Hematopoietic multipotent progenitor cell treated with erythropoietin and hydrocortisone succinate and interleukin-3 and kit ligand, for 6 days (in vitro differentiated cells): ENCODE measurements around the gene MROH2A.

Experiments used
- DNase-seq: peaks from one replicate; pipeline ENCODE4 v3.0.0-alpha.2; 2015

Gene MROH2A

GRCh38 chr2:233857511-233858141, 79.5 kb downstream of the MROH2A start:
- DNase-seq, result peak; percentile 92

DNA sequence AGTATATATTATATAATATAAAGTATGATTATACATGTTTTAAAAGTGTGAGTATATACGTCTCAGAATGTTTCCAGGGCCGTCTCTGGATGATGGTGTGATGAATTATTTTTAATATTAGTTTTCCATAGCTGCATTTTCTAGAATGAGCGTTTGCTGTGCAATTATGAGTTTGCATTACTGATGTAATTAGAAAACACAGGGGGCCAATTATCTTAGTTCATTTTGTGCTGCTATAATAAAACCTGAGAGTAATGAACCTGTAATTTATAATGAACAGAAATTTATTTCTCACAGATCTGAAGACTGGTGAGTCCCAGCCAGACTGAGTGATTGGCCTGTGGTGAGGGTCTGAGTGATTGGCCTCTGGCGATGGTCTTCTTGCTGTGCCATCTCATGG, 80.2 kb downstream of the MROH2A start:
- DNase-seq, result no peak

DNA sequence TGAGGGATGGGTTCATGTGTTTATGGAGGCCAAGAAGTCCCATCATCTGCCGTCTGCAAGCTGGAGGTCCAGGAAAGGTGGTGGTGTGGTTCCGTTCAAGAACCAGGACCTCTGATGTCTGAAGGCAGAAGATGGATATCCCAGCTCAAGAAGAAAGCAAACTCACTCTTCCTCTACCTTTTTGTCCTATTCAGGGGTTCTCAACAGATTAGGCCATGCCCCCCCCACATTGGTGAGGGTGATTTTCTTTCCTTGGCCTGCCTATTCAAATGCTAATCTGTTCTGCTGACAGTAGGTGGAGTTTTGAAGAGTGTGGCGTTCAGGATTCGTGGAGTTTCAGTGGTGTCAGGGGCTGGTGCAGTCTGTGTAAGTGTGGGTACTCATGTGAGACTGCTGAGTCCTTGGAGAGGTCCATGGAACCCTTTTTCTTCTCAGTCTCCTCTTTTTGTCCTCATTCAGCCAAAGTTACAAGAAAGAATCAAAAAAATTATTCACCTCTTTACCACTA, 84.2 kb downstream of the MROH2A start:
- DNase-seq, result no peak

DNA sequence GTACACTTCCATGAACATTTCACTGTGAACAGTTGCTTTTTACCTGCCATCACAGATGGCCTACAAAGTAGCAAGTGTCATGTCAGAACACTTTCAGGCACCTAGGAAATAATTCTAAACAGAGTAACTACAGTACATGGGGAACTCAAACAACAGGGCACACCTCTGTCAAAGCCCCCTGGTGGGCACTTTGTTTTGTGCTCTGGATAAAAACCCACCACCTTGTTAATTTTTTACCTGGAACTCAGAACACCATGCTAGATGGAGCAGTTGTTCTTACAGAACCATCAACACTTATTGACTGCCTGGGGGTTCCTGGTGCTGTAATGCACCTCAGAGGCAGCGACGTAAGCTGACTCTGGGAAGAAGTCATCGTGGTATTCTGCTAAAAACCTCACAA, 87.7 kb downstream of the MROH2A start:
- peak; percentile 39 for DNase-seq

- DNase-seq, result no peak
These were observed 88.3 kb downstream of the MROH2A start for GRCh38 chr2:233866479-233866878.

GRCh38 chr2:233867993-233868532, 89.9 kb downstream of the MROH2A start, which contains the start of gene MSL3B:
TSS of gene MSL3B (minus strand) at chr2:233868386.
- DNase-seq, result peak; percentile 74

GRCh38 chr2:233871432-233871831, 93.3 kb downstream of the MROH2A start:
- DNase-seq, result no peak

GRCh38 chr2:233872125-233872524, 94.0 kb downstream of the MROH2A start:
- peak; percentile 25 for DNase-seq

DNA sequence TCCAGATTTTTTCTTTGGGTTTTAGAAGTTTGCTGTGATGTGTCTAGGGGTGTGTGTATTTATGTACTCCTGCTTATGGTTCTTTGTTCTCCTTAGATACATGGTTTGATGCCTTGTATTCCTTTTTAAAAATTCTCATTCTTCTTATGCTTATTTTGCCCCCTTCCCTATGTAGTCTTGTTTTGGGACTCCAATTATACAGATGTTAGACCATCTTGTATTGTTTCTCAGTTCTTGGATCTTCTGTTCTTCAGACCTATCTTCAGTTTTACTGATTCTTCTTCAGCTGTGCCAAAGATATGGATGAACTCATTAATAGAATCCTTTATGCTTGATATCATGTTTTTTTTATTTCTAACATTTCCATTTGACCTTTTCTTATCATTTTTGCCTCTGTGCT, 104.2 kb downstream of the MROH2A start:
- no peak for DNase-seq
